Activated CD4-positive, alpha-beta memory T cell treated with anti-CD3 and anti-CD28 coated beads, Interleukin-2, amount 10 ng/mL, durations not matched to agents 7 days and 5 days (primary cell): Measurements from ENCODE around the gene RAD18. TPM values are rescaled to one million over a fixed set of nuclear protein-coding genes. Genes with fewer than 3 reads are reported as not detected.

Source experiments
- CTCF ChIA-PET: fragments of 350-600 bp; sonication (Branson Sonifier 250); formaldehyde crosslinking; loops from one replicate; lab custom pipeline; 2021; ENCODE audit warnings: antibody characterized with exemption, inconsistent platforms; lab: Charles Lee
- POLR2A ChIA-PET: fragments of 350-600 bp; sonication (Branson Sonifier 250); formaldehyde crosslinking; loops from one replicate; lab custom pipeline; 2021; ENCODE audit warnings: antibody characterized with exemption; lab: Charles Lee
- DNase-seq: peaks from one replicate; pipeline ENCODE4 v3.0.0-alpha.2; 2020
- H3K27ac Mint-ChIP-seq: one replicate; pipeline ENCODE4 v1.8.0; 2021; ENCODE audit warnings: mild to moderate bottlenecking, mixed read lengths
- H3K27me3 Mint-ChIP-seq: one replicate; pipeline ENCODE4 v1.8.0; 2021; ENCODE audit warnings: mixed read lengths
- H3K36me3 Mint-ChIP-seq: one replicate; pipeline ENCODE4 v1.8.0; 2021; ENCODE audit warnings: low read depth, mixed read lengths
- H3K4me1 Mint-ChIP-seq: one replicate; pipeline ENCODE4 v1.8.0; 2021; ENCODE audit warnings: mixed read lengths
- H3K4me3 Mint-ChIP-seq: one replicate; pipeline ENCODE4 v1.8.0; 2021; ENCODE audit warnings: mild to moderate bottlenecking, mixed read lengths
- H3K9me3 Mint-ChIP-seq: one replicate; pipeline ENCODE4 v1.8.0; 2021; ENCODE audit warnings: mixed read lengths
- total RNA-seq, 2 experiments: library from RNA; stranded (reverse); gene quantifications; one replicate each; pipeline ENCODE4 v1.2.3, GENCODE V29; 2021

RAD18 gene
- total RNA-seq, 2 experiments from 2014 or later = 28.0 to 28.6 TPM

DNA sequence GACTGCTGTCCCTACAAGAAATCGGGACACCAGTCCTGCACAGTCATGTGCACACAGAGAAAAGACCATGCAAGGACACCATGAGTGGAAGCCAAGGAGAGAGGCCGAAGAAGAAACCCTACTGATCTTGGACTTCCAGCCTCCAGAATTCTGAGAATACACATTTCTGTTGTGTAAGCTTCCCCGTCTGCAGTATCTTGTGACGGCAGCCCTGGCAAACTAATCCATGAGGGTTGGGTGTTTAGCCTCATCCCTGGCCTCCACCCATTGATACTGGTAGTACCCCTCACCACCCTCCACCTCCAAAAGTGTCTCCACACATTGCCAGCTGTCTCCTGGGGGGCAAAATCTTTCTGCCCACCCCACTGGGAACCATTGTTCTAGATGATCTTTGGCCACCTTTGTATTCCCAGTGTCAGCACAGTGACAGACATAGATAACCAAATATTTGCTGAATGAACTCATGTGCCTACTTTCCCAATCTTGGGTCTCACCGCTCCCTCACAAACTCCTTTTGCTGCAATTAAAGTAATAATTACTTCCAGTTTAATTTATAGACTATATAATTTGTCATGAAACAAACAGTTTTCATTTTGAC, 83.8 kb downstream of the RAD18 start:
- CTCF ChIA-PET = no interaction called here
- H3K4me3 Mint-ChIP-seq = no peak overlapping the region
- POLR2A ChIA-PET = no interaction called here

DNA sequence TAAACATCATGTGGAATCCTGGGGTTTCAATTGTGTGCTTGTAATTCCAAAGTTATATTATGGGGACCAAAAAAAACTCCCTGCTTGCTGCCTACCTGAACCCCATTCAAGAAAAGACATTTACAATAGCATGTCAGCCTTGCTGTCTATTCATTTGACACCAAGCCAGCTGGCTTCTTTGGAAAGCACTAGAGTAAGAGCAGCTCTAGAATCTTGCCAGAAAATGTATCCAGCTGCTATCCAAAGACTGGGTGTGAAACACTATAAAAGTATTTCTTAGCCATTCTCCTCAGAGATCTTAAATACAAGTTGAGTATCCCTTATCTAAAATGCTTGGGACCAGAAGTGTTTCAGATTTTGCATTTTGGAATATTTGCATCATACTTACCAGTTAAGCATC, 87.4 kb downstream of the RAD18 start:
- Mint-ChIP-seq H3K4me3 (no peak overlapping the region), H3K9me3 (no peaks in the 10 kb centered on the region), H3K27me3 (no peaks in the 10 kb centered on the region), H3K36me3 (peaks cover 13% of the 10 kb centered on the region), H3K27ac (no peak overlapping the region), H3K4me1 (no peaks in the 10 kb centered on the region)
- ChIA-PET POLR2A (no interaction called here), CTCF (no interaction called here)
- no peak for DNase-seq

More for the DNA sequence above, 83.8 kb downstream of the RAD18 start:
- H3K9me3 Mint-ChIP-seq = no peaks in the 10 kb centered on the region
- H3K4me1 Mint-ChIP-seq = no peaks in the 10 kb centered on the region
- H3K36me3 Mint-ChIP-seq = peaks cover 40% of the 10 kb centered on the region
- no peak overlapping the region for H3K27ac Mint-ChIP-seq
- DNase-seq = no peak
- no peaks in the 10 kb centered on the region for H3K27me3 Mint-ChIP-seq

DNA sequence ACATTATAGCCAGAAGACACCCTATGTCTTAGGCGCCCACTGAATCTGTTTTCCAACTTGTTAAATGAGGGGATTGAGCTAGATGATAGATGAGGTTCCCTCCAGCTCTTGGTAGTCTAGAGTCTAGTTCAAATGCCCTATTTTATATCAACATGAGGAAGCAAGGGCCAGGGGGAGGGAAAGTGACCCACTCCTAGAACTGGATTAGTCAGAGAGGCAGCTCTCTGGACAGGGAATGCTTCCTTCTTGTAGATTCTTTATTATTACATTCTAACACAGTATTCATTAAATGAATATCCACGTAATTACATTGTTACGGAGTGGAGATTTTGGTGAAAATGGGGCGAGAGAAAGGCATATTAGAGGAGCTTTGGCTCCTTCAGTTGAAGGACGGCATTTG, 89.5 kb downstream of the RAD18 start:
- no peak overlapping the region for H3K27ac Mint-ChIP-seq

DNA sequence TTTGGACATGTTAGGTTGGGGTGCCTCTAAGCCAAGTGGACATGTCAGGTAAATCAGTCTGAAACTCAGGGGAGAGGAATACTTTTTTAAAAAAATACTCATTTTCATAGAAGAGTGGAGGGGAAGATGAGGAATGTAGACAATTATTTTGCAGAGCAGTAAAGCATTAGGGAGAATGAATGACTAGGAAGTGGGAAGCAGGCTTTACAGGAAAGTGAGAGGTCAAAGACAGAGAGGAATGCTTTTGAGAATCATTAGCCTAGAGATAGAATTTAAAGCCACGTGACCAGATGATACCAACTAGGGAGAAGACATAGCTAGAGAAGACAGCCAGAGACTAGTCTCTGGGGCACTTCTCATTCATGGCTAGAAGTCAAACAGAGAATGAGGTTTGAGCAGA, 91.0 kb downstream of the RAD18 start:
- CTCF ChIA-PET = interaction anchor here (1.3 kb wide), 1 partner anchor 103 kb away, joined by 3 read pairs; the partner anchor contains the start of gene OXTR

More for the DNA sequence above, 89.5 kb downstream of the RAD18 start:
- ChIA-PET POLR2A (no interaction called here), CTCF (interaction anchor here (1.3 kb wide), 1 partner anchor 104 kb away, joined by 3 read pairs; the partner anchor contains the start of gene OXTR)
- Mint-ChIP-seq H3K4me1 (no peaks in the 10 kb centered on the region), H3K9me3 (no peaks in the 10 kb centered on the region), H3K27me3 (no peaks in the 10 kb centered on the region), H3K36me3 (peaks cover 7% of the 10 kb centered on the region), H3K4me3 (no peak overlapping the region)
- no peak for DNase-seq

DNA sequence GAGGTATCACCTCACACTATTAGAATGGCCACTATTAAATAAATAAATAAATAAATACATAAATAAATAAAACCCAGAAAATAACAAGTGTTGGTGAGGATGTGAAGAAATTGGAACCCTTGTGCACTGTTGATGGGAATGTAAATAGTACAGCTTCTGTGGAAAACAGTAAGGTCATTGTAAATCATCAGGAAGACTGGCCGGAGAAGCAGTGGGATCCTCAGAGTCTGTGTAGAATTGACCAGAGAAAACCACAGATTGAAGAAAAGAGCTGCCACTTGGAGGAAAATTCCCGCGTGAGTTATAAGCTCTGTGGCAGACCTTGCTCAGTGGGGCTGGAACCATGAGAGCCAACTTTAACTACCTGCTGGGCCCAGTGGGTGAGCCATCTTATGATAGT, 92.0 kb downstream of the RAD18 start:
- H3K4me1 Mint-ChIP-seq = no peaks in the 10 kb centered on the region
- POLR2A ChIA-PET = no interaction called here
- H3K36me3 Mint-ChIP-seq = no peaks in the 10 kb centered on the region
- no peak for DNase-seq
- CTCF ChIA-PET = no interaction called here
- no peak overlapping the region for H3K4me3 Mint-ChIP-seq
- H3K9me3 Mint-ChIP-seq = no peaks in the 10 kb centered on the region
- no peak overlapping the region for H3K27ac Mint-ChIP-seq
- H3K27me3 Mint-ChIP-seq = no peaks in the 10 kb centered on the region

More for the DNA sequence above, 91.0 kb downstream of the RAD18 start:
- Mint-ChIP-seq H3K4me1 (no peaks in the 10 kb centered on the region), H3K36me3 (peaks cover 3% of the 10 kb centered on the region), H3K27me3 (no peaks in the 10 kb centered on the region), H3K27ac (no peak overlapping the region), H3K9me3 (no peaks in the 10 kb centered on the region), H3K4me3 (no peak overlapping the region)
- DNase-seq = no peak
- POLR2A ChIA-PET = no interaction called here

DNA sequence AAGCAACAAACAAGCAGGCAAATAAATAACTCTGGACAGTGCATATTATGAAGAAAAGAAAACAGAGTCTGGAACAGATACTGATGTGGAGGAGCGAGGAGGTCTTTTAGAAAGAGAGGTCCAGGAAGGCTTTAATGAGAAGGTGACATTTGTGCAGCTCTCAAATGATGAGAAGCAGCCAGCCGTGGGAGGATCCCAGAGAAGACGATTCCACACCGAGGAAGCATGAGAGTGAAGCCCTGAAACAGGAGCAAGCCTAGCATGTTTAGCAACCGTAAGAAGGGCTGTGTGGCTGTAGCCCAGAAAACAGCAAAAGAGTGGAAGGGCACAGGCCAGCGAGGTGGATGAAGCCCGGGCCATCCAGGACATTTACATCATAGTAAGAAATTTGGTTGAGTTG, 93.1 kb downstream of the RAD18 start:
- no peaks in the 10 kb centered on the region for H3K27me3 Mint-ChIP-seq
- H3K36me3 Mint-ChIP-seq = no peaks in the 10 kb centered on the region
- no peaks in the 10 kb centered on the region for H3K4me1 Mint-ChIP-seq
- ChIA-PET POLR2A (no interaction called here), CTCF (interaction anchor here (1.6 kb wide), 1 partner anchor 12 kb away, joined by 3 read pairs; no protein-coding TSS in a partner anchor)
- no peak overlapping the region for H3K27ac Mint-ChIP-seq
- no peaks in the 10 kb centered on the region for H3K9me3 Mint-ChIP-seq
- no peak overlapping the region for H3K4me3 Mint-ChIP-seq
- DNase-seq = no peak

DNA sequence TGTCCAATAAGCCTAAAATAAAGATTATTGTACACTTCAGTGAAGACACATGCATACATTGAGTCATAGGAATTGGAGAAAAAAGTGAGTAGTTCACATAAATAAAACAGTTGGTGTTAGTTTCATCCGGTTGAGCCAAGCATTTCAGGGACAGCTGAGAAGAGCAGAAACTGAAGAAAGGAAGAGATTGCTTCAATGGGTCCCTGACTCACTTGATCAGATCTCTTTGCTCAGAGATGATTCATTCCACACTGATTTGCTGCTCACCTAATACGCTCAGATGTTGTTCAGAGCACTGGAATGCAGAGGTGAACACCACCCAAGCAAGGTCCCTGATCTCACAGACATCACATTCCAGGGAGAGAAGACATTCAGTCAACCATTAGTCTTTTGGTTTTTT, 93.7 kb downstream of the RAD18 start:
- no peaks in the 10 kb centered on the region for H3K9me3 Mint-ChIP-seq
- CTCF ChIA-PET = interaction anchor here (1.6 kb wide), 1 partner anchor 12 kb away, joined by 3 read pairs; no protein-coding TSS in a partner anchor

DNA sequence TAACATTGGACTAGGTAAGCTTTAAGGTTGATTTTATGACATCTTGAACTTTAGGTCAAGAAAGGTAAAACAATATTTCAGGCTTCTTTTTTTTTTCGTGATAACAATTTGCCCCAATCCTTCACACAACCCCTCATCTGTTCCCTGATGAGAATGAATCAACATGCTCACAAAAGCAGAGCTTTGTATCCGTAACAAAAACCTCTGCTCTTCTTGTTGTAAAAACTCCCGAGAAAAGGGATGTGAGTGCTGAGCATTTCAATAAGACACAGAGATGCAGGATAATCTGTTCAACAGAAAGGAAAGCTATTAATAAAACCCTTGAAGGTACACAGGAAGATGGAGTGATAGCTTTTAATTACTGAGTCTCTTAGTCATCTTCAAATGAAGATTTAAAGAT, 94.3 kb downstream of the RAD18 start:
- no peak for DNase-seq
- ChIA-PET CTCF (interaction anchor here (1.6 kb wide), 1 partner anchor 13 kb away, joined by 3 read pairs; no protein-coding TSS in a partner anchor), POLR2A (no interaction called here)
- Mint-ChIP-seq H3K4me3 (no peak overlapping the region), H3K36me3 (no peaks in the 10 kb centered on the region), H3K27me3 (no peaks in the 10 kb centered on the region), H3K9me3 (no peaks in the 10 kb centered on the region), H3K4me1 (no peaks in the 10 kb centered on the region), H3K27ac (no peak overlapping the region)

More for the DNA sequence above, 93.7 kb downstream of the RAD18 start:
- H3K36me3 Mint-ChIP-seq = no peaks in the 10 kb centered on the region
- H3K27ac Mint-ChIP-seq = no peak overlapping the region
- no peak for DNase-seq
- POLR2A ChIA-PET = no interaction called here
- H3K4me1 Mint-ChIP-seq = no peaks in the 10 kb centered on the region
- no peak overlapping the region for H3K4me3 Mint-ChIP-seq
- H3K27me3 Mint-ChIP-seq = no peaks in the 10 kb centered on the region

DNA sequence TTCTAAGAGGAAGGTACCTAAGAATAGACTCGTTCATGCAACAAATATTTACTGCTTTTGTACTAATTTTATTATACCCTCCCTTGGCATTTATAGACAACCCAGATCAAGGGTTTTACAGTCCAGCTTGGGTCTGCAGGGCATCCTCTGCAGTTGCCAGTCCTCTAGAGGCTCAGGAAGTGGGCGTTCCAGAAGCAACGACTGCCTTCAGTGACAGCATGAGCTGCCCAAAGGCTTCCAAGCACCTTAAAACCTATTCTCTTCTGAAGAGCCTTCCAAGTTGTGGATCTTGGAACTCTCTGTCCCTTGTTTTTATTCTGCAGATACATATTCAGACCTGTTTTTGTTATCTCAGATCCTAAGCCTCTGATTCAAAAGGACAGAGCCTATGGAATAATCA, 95.6 kb downstream of the RAD18 start:
- Mint-ChIP-seq H3K9me3 (no peaks in the 10 kb centered on the region), H3K4me3 (no peak overlapping the region), H3K4me1 (no peaks in the 10 kb centered on the region), H3K36me3 (no peaks in the 10 kb centered on the region), H3K27ac (no peak overlapping the region), H3K27me3 (no peaks in the 10 kb centered on the region)
- ChIA-PET POLR2A (no interaction called here), CTCF (no interaction called here)
- DNase-seq = no peak

DNA sequence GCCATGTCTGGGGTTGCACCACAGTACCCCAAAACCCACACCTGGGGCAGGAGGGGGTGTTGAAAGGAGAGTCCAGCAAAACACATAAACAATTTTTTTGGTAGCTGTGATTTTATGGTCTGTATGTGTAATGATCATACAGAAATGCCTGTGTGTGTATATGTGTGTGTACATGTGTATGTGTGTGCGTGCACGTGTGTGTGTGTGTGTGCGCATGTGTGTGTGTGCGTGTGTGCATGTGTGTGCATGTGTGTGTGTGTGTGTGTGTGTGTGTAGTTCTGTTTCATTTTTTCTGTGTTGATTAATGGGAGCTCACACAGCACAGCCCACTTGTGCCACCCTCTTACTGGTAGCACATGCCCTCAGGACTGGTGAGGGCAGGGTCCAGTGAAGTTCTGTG, 97.6 kb downstream of the RAD18 start:
- POLR2A ChIA-PET = no interaction called here
- Mint-ChIP-seq H3K27ac (no peak overlapping the region), H3K4me1 (no peaks in the 10 kb centered on the region), H3K36me3 (no peaks in the 10 kb centered on the region), H3K9me3 (no peaks in the 10 kb centered on the region), H3K4me3 (no peak overlapping the region), H3K27me3 (no peaks in the 10 kb centered on the region)
- CTCF ChIA-PET = no interaction called here
- DNase-seq = no peak

DNA sequence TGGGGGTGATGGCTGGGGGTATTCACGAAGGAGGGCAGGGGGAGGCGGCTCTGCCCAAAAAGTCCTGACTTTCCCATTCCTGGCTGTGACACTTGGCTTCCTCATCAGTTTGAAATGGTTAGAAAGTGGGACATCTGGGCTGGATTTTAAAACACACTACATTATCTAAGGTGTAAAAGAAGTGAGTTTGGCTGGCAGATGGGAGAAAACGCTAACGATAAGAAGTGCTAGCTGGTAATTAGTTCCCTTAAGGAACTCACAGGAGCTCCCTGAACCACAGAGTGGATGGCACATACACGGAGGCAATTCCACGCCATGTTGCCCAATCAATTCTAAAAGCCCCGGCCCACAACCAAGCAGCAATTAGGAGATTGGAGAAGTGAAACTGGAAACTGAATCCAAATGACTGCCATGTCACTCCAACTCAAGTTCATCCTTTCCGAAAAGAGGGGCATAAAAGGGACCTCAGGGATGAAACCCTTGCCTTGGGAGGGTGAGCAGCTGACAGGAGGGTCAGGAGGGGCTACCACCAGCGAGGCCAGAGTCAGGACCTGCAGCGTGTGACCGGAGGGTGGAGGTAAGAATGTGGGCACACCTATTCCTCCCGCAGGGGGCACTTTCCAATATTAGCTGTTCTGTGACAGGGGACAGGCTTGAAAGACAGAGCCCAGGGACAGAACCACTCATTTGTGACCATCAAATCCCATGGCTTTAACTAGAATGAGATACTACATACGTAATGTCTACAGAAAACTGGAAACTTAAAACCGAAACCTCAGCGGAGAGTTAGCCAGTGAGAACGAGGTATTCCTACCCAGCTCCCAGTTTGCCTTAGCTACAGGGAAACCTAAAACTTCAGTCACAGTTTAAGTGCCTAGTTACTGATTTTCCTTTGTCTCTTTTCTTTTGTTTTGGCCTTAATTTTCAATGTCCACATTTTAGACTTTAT, 98.6 kb downstream of the RAD18 start:
- ChIA-PET CTCF (no interaction called here), POLR2A (no interaction called here)
- Mint-ChIP-seq H3K4me3 (no peak overlapping the region), H3K27ac (no peak overlapping the region), H3K4me1 (no peaks in the 10 kb centered on the region), H3K27me3 (no peaks in the 10 kb centered on the region), H3K36me3 (no peaks in the 10 kb centered on the region), H3K9me3 (no peaks in the 10 kb centered on the region)
- DNase-seq = no peak

DNA sequence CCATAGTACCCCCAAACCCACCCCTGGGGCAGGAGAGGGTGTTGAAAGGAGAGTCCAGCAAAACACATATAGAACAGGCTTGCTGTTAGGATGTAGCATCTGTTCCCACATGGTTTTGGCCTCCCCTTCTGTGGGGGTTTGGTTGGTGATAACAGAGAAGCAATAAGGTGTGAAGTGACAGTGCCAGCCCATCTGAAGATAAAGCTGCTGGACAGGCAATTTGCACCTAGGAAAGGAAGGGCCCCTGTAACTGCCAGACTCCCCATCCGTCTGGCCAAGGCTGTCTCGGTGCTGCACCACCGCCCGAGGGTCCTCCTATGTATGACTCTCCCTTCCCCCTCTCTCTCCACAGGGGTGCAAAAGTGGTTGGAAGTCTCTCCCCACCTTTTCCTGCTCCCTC, 99.4 kb downstream of the RAD18 start:
- ChIA-PET CTCF (no interaction called here), POLR2A (no interaction called here)
- no peaks in the 10 kb centered on the region for H3K27me3 Mint-ChIP-seq
- no peak overlapping the region for H3K27ac Mint-ChIP-seq
- no peaks in the 10 kb centered on the region for H3K36me3 Mint-ChIP-seq
- H3K4me3 Mint-ChIP-seq = no peak overlapping the region
- H3K9me3 Mint-ChIP-seq = no peaks in the 10 kb centered on the region
- no peaks in the 10 kb centered on the region for H3K4me1 Mint-ChIP-seq
- no peak for DNase-seq

DNA sequence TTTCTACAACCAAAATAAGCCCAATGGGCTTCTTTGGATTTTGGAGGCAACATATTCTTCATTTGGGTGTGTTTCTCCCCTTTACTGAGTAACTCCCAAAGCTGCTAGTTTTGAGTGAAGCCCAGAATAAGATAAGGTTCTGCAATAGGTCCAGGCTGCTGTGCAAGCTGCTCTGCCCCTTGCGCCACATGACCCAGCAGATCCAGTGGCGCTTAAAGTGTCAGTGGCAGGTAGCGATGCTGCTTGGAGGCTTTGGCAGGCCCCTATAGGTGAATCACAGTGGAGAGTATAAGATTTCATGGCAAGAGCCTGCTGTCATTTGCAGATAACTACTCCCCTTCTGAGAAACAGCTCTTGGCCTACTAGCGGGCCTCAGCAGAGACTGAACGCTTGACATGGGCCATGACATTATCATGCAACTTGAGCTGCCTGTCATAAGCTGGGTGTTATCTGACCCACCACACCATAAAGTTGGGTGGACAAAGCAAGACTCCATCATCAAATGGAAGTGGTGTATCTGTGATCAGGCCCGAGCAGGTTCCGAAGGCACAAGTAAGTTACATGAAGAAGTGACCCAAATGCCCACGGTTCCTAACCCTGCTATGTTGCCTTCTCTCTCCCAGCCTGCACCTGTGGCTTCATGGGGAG, 105.4 kb downstream of the RAD18 start:
- ChIA-PET CTCF (no interaction called here), POLR2A (no interaction called here)
- H3K27me3 Mint-ChIP-seq = no peaks in the 10 kb centered on the region
- H3K4me1 Mint-ChIP-seq = no peaks in the 10 kb centered on the region
- H3K4me3 Mint-ChIP-seq = no peak overlapping the region
- H3K9me3 Mint-ChIP-seq = no peaks in the 10 kb centered on the region
- H3K27ac Mint-ChIP-seq = no peak overlapping the region
- H3K36me3 Mint-ChIP-seq = no peaks in the 10 kb centered on the region
- no peak for DNase-seq
